SK-N-SH treated with all-trans-retinoic acid at 6 μM for 48 hours (cell line): Measurements from ENCODE around the gene FARS2.
A peak's percentile ranks its signal among the peaks of the same experiment; 100 is the strongest.

Experiments used
- ATAC-seq: fragments of 200-7000 bp; cut with Tn5 transposase; 3 replicates; pipeline ENCODE4 v1.9.1; 2020; ENCODE audit warnings: mild to moderate bottlenecking, moderate library complexity
- ARNTL ChIP-seq: fragments of 450-650 bp; formaldehyde crosslinking; IDR thresholded peaks from 2 replicates; pipeline ENCODE4 v1.5.0; 2020; ENCODE audit warnings: low read depth, mild to moderate bottlenecking, moderate library complexity, borderline replicate concordance
- BACH2 ChIP-seq: fragments of 250-450 bp; sonication (Bioruptor Pico); IDR thresholded peaks from 2 replicates; pipeline ENCODE4 v1.9.0; 2021; ENCODE audit warnings: mild to moderate bottlenecking, borderline replicate concordance
- CREB5 ChIP-seq: fragments of 250-450 bp; sonication (Bioruptor Pico); IDR thresholded peaks from 2 replicates; pipeline ENCODE4 v1.5.1; 2020; ENCODE audit warnings: low read depth, mild to moderate bottlenecking, moderate library complexity
- CSRNP3 ChIP-seq: fragments of 250-450 bp; sonication (Bioruptor Pico); IDR thresholded peaks from 2 replicates; pipeline ENCODE4 v1.5.1; 2021; ENCODE audit warnings: mild to moderate bottlenecking, moderate library complexity
- GLIS3 ChIP-seq: fragments of 250-450 bp; sonication (Bioruptor Pico); IDR thresholded peaks from 2 replicates; pipeline ENCODE4 v1.5.0; 2020; ENCODE audit warnings: mild to moderate bottlenecking, moderate library complexity
- ISL1 ChIP-seq: fragments of 250-450 bp; sonication (Bioruptor Pico); IDR thresholded peaks from 2 replicates; pipeline ENCODE4 v2.1.2; 2022; ENCODE audit warnings: mild to moderate bottlenecking, moderate library complexity
- OSR1 ChIP-seq: fragments of 250-450 bp; sonication (Bioruptor Pico); IDR thresholded peaks from 2 replicates; pipeline ENCODE4 v1.8.0; 2022; ENCODE audit warnings: moderate library complexity, mild to moderate bottlenecking, inconsistent platforms
- PATZ1 ChIP-seq: fragments of 250-450 bp; sonication (Bioruptor Pico); IDR thresholded peaks from 2 replicates; pipeline ENCODE4 v1.8.0; 2020; ENCODE audit warnings: mild to moderate bottlenecking, moderate library complexity, borderline replicate concordance
- POU6F1 ChIP-seq: fragments of 250-450 bp; sonication (Bioruptor Pico); IDR thresholded peaks from 2 replicates; pipeline ENCODE4 v1.8.0; 2021; ENCODE audit warnings: low read depth, mild to moderate bottlenecking, moderate library complexity, borderline replicate concordance
- PPARA ChIP-seq: fragments of 250-450 bp; sonication (Bioruptor Pico); IDR thresholded peaks from 2 replicates; pipeline ENCODE4 v1.5.0; 2020; ENCODE audit warnings: mild to moderate bottlenecking, borderline replicate concordance
- RARB ChIP-seq: fragments of 250-450 bp; sonication (Bioruptor Pico); IDR thresholded peaks from 2 replicates; pipeline ENCODE4 v1.8.0; 2021; ENCODE audit warnings: mild to moderate bottlenecking, moderate library complexity
- SNAI2 ChIP-seq: fragments of 250-450 bp; sonication (Bioruptor Pico); IDR thresholded peaks from 2 replicates; pipeline ENCODE4 v1.5.0; 2020; ENCODE audit warnings: mild to moderate bottlenecking, moderate library complexity
- TCF4 ChIP-seq: fragments of 250-450 bp; sonication (Bioruptor Pico); IDR thresholded peaks from 2 replicates; pipeline ENCODE4 v1.8.0; 2021; ENCODE audit warnings: mild to moderate bottlenecking, moderate library complexity, borderline replicate concordance
- TOX ChIP-seq: fragments of 250-450 bp; sonication (Bioruptor Pico); IDR thresholded peaks from 2 replicates; pipeline ENCODE4 v1.8.0; 2021; ENCODE audit warnings: mild to moderate bottlenecking, moderate library complexity, borderline replicate concordance
- TSHZ2 ChIP-seq: fragments of 250-450 bp; sonication (Bioruptor Pico); IDR thresholded peaks from 2 replicates; pipeline ENCODE4 v1.5.0; 2020; ENCODE audit warnings: mild to moderate bottlenecking, moderate library complexity
- ZC3H10 ChIP-seq: fragments of 250-450 bp; sonication (Bioruptor Pico); IDR thresholded peaks from 2 replicates; pipeline ENCODE4 v1.5.1; 2021; ENCODE audit warnings: mild to moderate bottlenecking, moderate library complexity
- ZFP3 ChIP-seq: fragments of 250-450 bp; sonication (Bioruptor Pico); IDR thresholded peaks from 2 replicates; pipeline ENCODE4 v1.5.0; 2020; ENCODE audit warnings: mild to moderate bottlenecking, moderate library complexity
- ZFP30 ChIP-seq: fragments of 450-650 bp; formaldehyde crosslinking; IDR thresholded peaks from 2 replicates; pipeline ENCODE4 v1.5.0; 2022; ENCODE audit warnings: mild to moderate bottlenecking, moderate library complexity
- ZNF565 ChIP-seq: fragments of 450-650 bp; formaldehyde crosslinking; conservative IDR thresholded peaks from 2 replicates; pipeline ENCODE4 v1.5.0; 2020; ENCODE audit warnings: low read depth, mild to moderate bottlenecking, moderate library complexity
- ZNF70 ChIP-seq: fragments of 450-650 bp; formaldehyde crosslinking; IDR thresholded peaks from 2 replicates; pipeline ENCODE4 v1.5.0; 2020; ENCODE audit warnings: mild to moderate bottlenecking, moderate library complexity
- ZNF8 ChIP-seq: fragments of 450-650 bp; formaldehyde crosslinking; IDR thresholded peaks from 2 replicates; pipeline ENCODE4 v1.5.0; 2020; ENCODE audit warnings: mild to moderate bottlenecking, moderate library complexity

The FARS2 gene

GRCh38 chr6:5511954-5512353 lies 250.6 kb downstream of the FARS2 start:
- TF ChIP-seq OSR1 (CRISPR knock-in tag) (no peak), CREB5 (no peak), PPARA (CRISPR knock-in tag) (no peak), ZNF8 (CRISPR knock-in tag) (no peak), ISL1 (CRISPR knock-in tag) (peak; percentile 66; the same call in 1 of the 2 replicates), SNAI2 (no peak), ARNTL (CRISPR knock-in tag) (no peak), CSRNP3 (CRISPR knock-in tag) (no peak), GLIS3 (CRISPR knock-in tag) (no peak), ZNF70 (CRISPR knock-in tag) (no peak), ZFP30 (CRISPR knock-in tag) (no peak), PATZ1 (peak; percentile 76)
- peak; percentile 85 for ATAC-seq

- no peak; the same call in 2 of the 3 replicates for ATAC-seq
- TF ChIP-seq ZC3H10 (CRISPR knock-in tag): no peak
- no peak for TF ChIP-seq ZNF70 (CRISPR knock-in tag)
Measured at GRCh38 chr6:5512422-5512821, 251.1 kb downstream of the FARS2 start.

- TF ChIP-seq POU6F1 (CRISPR knock-in tag) (no peak), CSRNP3 (CRISPR knock-in tag) (no peak), PATZ1 (no peak), CREB5 (no peak), PPARA (CRISPR knock-in tag) (no peak), TSHZ2 (CRISPR knock-in tag) (no peak), ZFP3 (CRISPR knock-in tag) (no peak), RARB (CRISPR knock-in tag) (no peak), ZC3H10 (CRISPR knock-in tag) (no peak), TOX (CRISPR knock-in tag) (no peak), SNAI2 (no peak), ZNF8 (CRISPR knock-in tag) (no peak), ZNF70 (CRISPR knock-in tag) (no peak), BACH2 (CRISPR knock-in tag) (no peak), ARNTL (CRISPR knock-in tag) (no peak), ZFP30 (CRISPR knock-in tag) (no peak), OSR1 (CRISPR knock-in tag) (no peak), TCF4 (CRISPR knock-in tag) (no peak), ZNF565 (no peak)
- ATAC-seq: no peak
Measured at GRCh38 chr6:5513408-5513807, 252.1 kb downstream of the FARS2 start.
